Right lobe of liver (tissue), 4 donors: ENCODE results near the gene PRMT7.

Experiments used
- POLR2A ChIP-seq: fragments of 450-650 bp; IDR thresholded peaks from one replicate; pipeline ENCODE4 v1.6.1; 2017; ENCODE audit warnings: antibody characterized with exemption, mild to moderate bottlenecking
- TF ChIP-seq, protein P1 (sequence below), 4 donors: fragments of 200-600 bp in 3 of 4; fragments of 450-650 bp in 1 of 4; IDR thresholded peaks; one replicate each; pipeline versions ENCODE4 v1.5.1 to v1.8.0; 2016 to 2022; ENCODE audit warnings: antibody characterized with exemption in 4 of 4, mild to moderate bottlenecking in 2 of 4
- donor health status: DM: no; HTN: no; CAD: no.
- donor health status: DM: no; HTN: no; CAD: no.
- donor health status: DM: no; HTN: yes; CAD: no.

DNA sequence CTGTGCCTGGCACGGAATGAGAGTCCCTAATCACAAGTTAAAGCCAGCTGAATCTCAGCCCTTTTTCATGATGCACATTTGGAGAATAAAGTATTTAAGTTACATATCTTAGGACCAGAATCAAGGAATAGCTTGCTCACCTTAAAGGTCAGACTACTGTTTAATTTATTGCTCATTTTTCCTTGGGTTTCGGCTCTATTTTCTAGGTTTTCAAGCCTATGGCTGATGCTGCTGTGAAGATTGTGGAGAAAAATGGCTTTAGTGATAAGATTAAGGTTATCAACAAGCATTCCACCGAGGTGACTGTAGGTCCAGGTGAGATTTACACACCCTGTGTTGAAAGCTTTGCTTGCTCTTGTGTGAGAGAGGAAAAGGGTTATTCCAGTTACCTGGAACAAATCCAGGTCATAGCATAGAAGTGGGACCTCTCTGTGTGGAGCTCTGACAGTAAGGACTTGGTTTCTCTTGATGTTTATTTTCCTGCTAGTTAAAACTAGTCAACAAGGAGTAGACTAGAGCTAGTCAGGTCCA, 18.1 kb downstream of the PRMT7 start:
- no peak for TF ChIP-seq POLR2A
- TF ChIP-seq, protein P1, sequence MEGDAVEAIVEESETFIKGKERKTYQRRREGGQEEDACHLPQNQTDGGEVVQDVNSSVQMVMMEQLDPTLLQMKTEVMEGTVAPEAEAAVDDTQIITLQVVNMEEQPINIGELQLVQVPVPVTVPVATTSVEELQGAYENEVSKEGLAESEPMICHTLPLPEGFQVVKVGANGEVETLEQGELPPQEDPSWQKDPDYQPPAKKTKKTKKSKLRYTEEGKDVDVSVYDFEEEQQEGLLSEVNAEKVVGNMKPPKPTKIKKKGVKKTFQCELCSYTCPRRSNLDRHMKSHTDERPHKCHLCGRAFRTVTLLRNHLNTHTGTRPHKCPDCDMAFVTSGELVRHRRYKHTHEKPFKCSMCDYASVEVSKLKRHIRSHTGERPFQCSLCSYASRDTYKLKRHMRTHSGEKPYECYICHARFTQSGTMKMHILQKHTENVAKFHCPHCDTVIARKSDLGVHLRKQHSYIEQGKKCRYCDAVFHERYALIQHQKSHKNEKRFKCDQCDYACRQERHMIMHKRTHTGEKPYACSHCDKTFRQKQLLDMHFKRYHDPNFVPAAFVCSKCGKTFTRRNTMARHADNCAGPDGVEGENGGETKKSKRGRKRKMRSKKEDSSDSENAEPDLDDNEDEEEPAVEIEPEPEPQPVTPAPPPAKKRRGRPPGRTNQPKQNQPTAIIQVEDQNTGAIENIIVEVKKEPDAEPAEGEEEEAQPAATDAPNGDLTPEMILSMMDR (IDR thresholded peaks at IDR 0.05) = peak in 1 of 4 donors; percentile 4
